Measurements from ENCODE around the gene M1AP. TPM values are rescaled to one million over a fixed set of nuclear protein-coding genes. Genes with fewer than 3 reads are reported as not detected.

M1AP gene
- total RNA-seq, 1 experiment from 2014 or later: 7.6 TPM

DNA sequence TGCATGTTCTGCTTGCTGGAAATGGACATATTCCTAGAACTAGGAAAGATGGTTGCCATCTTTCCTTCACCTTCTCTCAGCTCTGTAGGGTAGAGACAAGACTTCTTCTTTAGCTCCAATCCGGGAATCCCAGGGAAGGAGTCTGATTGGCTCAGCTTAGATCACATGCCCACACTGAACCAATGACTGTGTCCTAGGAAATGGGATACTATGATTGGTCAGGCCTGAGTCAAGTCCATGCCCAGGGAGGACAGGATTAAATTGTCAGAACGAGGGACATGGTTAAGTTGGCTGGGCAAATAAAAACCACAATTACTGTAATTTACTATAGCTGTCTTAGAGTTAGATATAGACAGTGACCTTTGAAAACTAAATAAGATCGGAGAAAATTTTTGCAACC, 37.3 kb upstream of the M1AP start:
- Histone ChIP-seq H3K79me1 (ENCODE audit: insufficient read depth, low read depth, low read length, poor library complexity, severe bottlenecking) (no peaks in the 10 kb centered on the region), H3T11ph (ENCODE audit: low read length) (no peak overlapping the region), H2BK12ac (ENCODE audit: insufficient read length, low read depth, low read length) (no peak overlapping the region), H3K4me1 (ENCODE audit: insufficient read depth, low read length) (no peaks in the 10 kb centered on the region), H2AFZ (ENCODE audit: low read length) (no peak overlapping the region), H3K27me3 (ENCODE audit: insufficient read depth, low read length) (no peaks in the 10 kb centered on the region), H2AK5ac (ENCODE audit: insufficient read length, low read length) (no peak overlapping the region), H3K23ac (ENCODE audit: insufficient read length, low read depth, low read length) (no peak overlapping the region), H3K4ac (ENCODE audit: low read depth, low read length) (no peak overlapping the region), H2BK5ac (ENCODE audit: insufficient read length, low read length) (no peak overlapping the region), H3K9ac (ENCODE audit: extremely low read depth, insufficient read length, low read length) (no peak overlapping the region), H3K14ac (ENCODE audit: insufficient read depth, low read length) (no peak overlapping the region), H3K27ac (ENCODE audit: insufficient read length, low read depth, low read length) (no peak overlapping the region), H3K18ac (ENCODE audit: insufficient read length, low read depth, low read length) (no peak overlapping the region), H4K5ac (ENCODE audit: insufficient read length, low read depth, low read length) (no peak overlapping the region), H3K56ac (ENCODE audit: insufficient read length, low read depth, low read length) (no peak overlapping the region), H3K79me2 (ENCODE audit: insufficient read depth, low read length) (peaks cover 1% of the 10 kb centered on the region; the same call in 1 of the 2 replicates), H2BK120ac (ENCODE audit: low read depth, low read length, poor library complexity, severe bottlenecking) (no peak overlapping the region), H2BK20ac (ENCODE audit: low read depth, low read length, poor library complexity, severe bottlenecking) (no peak overlapping the region), H4K20me1 (ENCODE audit: control insufficient read depth, insufficient read depth, insufficient read length) (no peaks in the 10 kb centered on the region), H3K9me3 (ENCODE audit: control insufficient read depth, low read depth, low read length) (no peaks in the 10 kb centered on the region), H4K8ac (replicated peaks; ENCODE audit: insufficient read length, low read depth, low read length) (no peak overlapping the region), H3K23me2 (ENCODE audit: insufficient read length, low read depth, low read length, poor library complexity, severe bottlenecking) (no peaks in the 10 kb centered on the region), H2BK15ac (ENCODE audit: low read depth, low read length) (no peak overlapping the region), H4K91ac (ENCODE audit: insufficient read length, low read depth, low read length) (no peak overlapping the region), H3K4me2 (ENCODE audit: insufficient read depth, insufficient read length, low read length) (no peak overlapping the region)
- H3K4me1 Mint-ChIP-seq: no peaks in the 10 kb centered on the region
- DNase-seq: no peak
- peaks cover 0 to 2% of the 10 kb centered on the region in 2 experiments; a peak in 2 of 5 replicates for H3K9me3 Mint-ChIP-seq
- no peak for TF ChIP-seq CTCF (conservative IDR thresholded peaks at IDR 0.05)
- peaks cover 0 to 1% (median 0%) of the 10 kb centered on the region in 3 experiments; a peak in 1 of 7 replicates for H3K36me3 Mint-ChIP-seq (ENCODE audit: insufficient read depth in 1 of 3, low read depth in 3 of 3)
- no peaks in the 10 kb centered on the region; the same call in 1 of the 2 replicates for H3K27me3 Mint-ChIP-seq (ENCODE audit: low read depth)
- peak overlapping the region in 1 of 3 experiments; percentile 21; a peak in 1 of 7 replicates for H3K27ac Mint-ChIP-seq
- no peak overlapping the region for H3K4me3 Mint-ChIP-seq
- WGBS (ENCODE audit: extremely low coverage, insufficient read length, low lambda C conversion rate): no CpG with 5 or more reads among the region's 3 CpGs
